Measurements from ENCODE around the gene FOXR1. TPM values are rescaled to one million over a fixed set of nuclear protein-coding genes. Genes with fewer than 3 reads are reported as not detected.
"Not testable (repeated sequence)": the region's sequence is repeated elsewhere in the genome, so short reads cannot be mapped to it uniquely, and the experiment has no call there.

FOXR1 gene
- total and polyA plus RNA-seq, 2 donors (not counting 1 experiment from before 2014, with no cell fraction given) = not detected

DNA sequence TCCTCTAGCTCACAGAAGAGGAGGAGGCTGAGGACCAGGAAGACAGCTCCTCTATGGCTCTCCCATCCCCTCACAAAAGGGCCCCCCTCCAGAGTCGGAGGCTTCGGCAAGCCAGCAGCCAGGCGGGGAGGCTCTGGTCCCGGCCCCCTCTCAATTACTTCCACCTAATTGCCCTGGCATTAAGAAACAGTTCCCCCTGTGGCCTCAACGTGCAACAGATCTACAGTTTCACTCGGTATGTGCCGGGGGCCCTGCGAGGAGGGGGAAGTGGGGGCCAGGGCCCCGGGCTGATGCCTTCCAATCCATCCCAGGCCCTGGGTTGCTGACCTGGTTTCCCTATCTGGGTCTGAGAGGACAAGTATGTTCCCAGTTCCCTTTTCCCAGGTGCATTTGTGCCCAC lies 7.9 kb downstream of the FOXR1 start:
- H3K79me2 ChIP-seq (ENCODE audit: control insufficient read depth, insufficient read depth, low read length) = no peaks in the 10 kb centered on the region
- no peaks in the 10 kb centered on the region for H3K4me1 ChIP-seq (ENCODE audit: control insufficient read depth in 2 of 2, insufficient read depth in 2 of 2, low read length in 2 of 2)
- no peak overlapping the region for H3K9ac ChIP-seq (ENCODE audit: low read length)
- ChIA-PET CTCF (interaction anchor here (0.5 kb wide), 1 partner anchor 1874 kb away, joined by 3 read pairs; no protein-coding TSS in a partner anchor), POLR2A (no interaction called here)
- intact Hi-C loops (cut with micrococcal nuclease) = no loop called here
- no peak overlapping the region for H2AFZ ChIP-seq (ENCODE audit: insufficient read depth, low read depth, low read length, poor library complexity, severe bottlenecking)
- H3K4me3 ChIP-seq (ENCODE audit: control extremely low read depth in 1 of 5, extremely low read depth in 1 of 5, insufficient read depth in 1 of 5, low read depth in 2 of 5, low read length in 4 of 5) = no peak overlapping the region
- no peak for ATAC-seq (ENCODE audit: low read depth)
- no peak for DNase-seq
- Mint-ChIP-seq H3K4me1 (no peaks in the 10 kb centered on the region), H3K4me3 (no peak overlapping the region), H3K27ac (no peak overlapping the region), H3K9me3 (ENCODE audit: insufficient read depth) (no peaks in the 10 kb centered on the region), H3K27me3 (peaks cover 33% of the 10 kb centered on the region)
- H3K27ac ChIP-seq (ENCODE audit: low read length in 2 of 2) = no peak overlapping the region
- WGBS (ENCODE audit: insufficient coverage) = 2% methylated on average over 5 of the region's 9 CpGs
- no peaks in the 10 kb centered on the region for H3K36me3 ChIP-seq (replicated peaks in 1 of 2; ENCODE audit: control extremely low read depth in 1 of 2, control insufficient read depth in 1 of 2, extremely low read depth in 1 of 2, insufficient read depth in 2 of 2, low read length in 1 of 2)
- H3K27me3 ChIP-seq (replicated peaks in 1 of 4; ENCODE audit: control extremely low read depth in 1 of 4, control insufficient read depth in 3 of 4, insufficient read depth in 4 of 4, low read length in 3 of 4) = peaks cover 0 to 27% (median 4%) of the 10 kb centered on the region in 4 experiments
- TF ChIP-seq EZH2 (IDR thresholded peaks at IDR 0.05; ENCODE audit: borderline replicate concordance, insufficient read depth, low read depth, low read length, poor library complexity, severe bottlenecking) = no peak
- TF ChIP-seq, protein P1, sequence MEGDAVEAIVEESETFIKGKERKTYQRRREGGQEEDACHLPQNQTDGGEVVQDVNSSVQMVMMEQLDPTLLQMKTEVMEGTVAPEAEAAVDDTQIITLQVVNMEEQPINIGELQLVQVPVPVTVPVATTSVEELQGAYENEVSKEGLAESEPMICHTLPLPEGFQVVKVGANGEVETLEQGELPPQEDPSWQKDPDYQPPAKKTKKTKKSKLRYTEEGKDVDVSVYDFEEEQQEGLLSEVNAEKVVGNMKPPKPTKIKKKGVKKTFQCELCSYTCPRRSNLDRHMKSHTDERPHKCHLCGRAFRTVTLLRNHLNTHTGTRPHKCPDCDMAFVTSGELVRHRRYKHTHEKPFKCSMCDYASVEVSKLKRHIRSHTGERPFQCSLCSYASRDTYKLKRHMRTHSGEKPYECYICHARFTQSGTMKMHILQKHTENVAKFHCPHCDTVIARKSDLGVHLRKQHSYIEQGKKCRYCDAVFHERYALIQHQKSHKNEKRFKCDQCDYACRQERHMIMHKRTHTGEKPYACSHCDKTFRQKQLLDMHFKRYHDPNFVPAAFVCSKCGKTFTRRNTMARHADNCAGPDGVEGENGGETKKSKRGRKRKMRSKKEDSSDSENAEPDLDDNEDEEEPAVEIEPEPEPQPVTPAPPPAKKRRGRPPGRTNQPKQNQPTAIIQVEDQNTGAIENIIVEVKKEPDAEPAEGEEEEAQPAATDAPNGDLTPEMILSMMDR (IDR thresholded peaks at IDR 0.05) = no peak
- no peaks in the 10 kb centered on the region for H3K9me3 ChIP-seq (ENCODE audit: control extremely low read depth in 1 of 3, control insufficient read depth in 2 of 3, insufficient read depth in 1 of 3, low read length in 2 of 3)
- no peaks in the 10 kb centered on the region for H4K20me1 ChIP-seq (ENCODE audit: control insufficient read depth, insufficient read depth, low read length, poor library complexity, severe bottlenecking)
- H3K4me2 ChIP-seq (replicated peaks; ENCODE audit: low read depth, low read length, poor library complexity, severe bottlenecking) = no peak overlapping the region

DNA sequence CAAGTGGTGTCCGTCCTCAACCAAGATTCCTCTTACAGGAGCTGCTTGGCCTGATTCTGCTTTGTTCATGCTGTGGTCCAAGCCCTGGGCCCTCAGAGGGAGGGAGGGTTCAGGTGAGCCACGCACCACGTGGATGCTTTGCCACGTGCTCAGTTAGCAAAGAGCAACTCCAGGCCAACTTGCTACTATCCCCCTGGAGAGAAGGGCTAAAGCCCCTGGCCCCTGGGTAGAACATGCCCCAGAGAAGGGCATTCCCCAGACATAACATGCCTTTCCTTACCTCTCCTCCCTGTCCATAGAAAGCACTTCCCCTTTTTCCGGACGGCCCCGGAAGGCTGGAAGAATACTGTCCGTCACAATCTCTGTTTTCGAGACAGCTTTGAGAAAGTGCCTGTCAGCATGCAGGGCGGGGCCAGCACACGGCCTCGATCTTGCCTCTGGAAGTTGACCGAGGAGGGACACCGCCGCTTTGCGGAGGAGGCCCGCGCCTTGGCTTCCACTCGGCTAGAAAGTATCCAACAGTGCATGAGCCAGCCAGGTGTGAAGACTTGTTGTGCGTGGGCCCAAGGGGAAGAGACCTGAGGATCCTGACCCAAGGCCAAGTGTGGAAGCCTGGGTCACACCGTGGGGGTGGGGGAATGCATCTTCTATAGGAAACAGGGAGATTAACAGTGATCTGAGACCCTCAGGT lies 8.8 kb downstream of the FOXR1 start:
- Histone ChIP-seq H4K20me1 (ENCODE audit: control insufficient read depth, insufficient read depth, low read length, poor library complexity, severe bottlenecking) (no peaks in the 10 kb centered on the region), H3K4me2 (replicated peaks; ENCODE audit: low read depth, low read length, poor library complexity, severe bottlenecking) (no peak overlapping the region), H3K9me3 (ENCODE audit: control extremely low read depth in 1 of 3, control insufficient read depth in 2 of 3, insufficient read depth in 1 of 3, low read length in 2 of 3) (no peaks in the 10 kb centered on the region), H3K4me1 (ENCODE audit: control insufficient read depth in 2 of 2, insufficient read depth in 2 of 2, low read length in 2 of 2) (no peaks in the 10 kb centered on the region), H3K79me2 (ENCODE audit: control insufficient read depth, insufficient read depth, low read length) (no peaks in the 10 kb centered on the region), H3K27ac (ENCODE audit: low read length in 2 of 2) (no peak overlapping the region), H3K36me3 (replicated peaks in 1 of 2; ENCODE audit: control extremely low read depth in 1 of 2, control insufficient read depth in 1 of 2, extremely low read depth in 1 of 2, insufficient read depth in 2 of 2, low read length in 1 of 2) (no peaks in the 10 kb centered on the region), H3K4me3 (ENCODE audit: control extremely low read depth in 1 of 5, extremely low read depth in 1 of 5, insufficient read depth in 1 of 5, low read depth in 2 of 5, low read length in 4 of 5) (no peak overlapping the region), H3K9ac (ENCODE audit: low read length) (no peak overlapping the region), H2AFZ (ENCODE audit: insufficient read depth, low read depth, low read length, poor library complexity, severe bottlenecking) (no peak overlapping the region), H3K27me3 (replicated peaks in 1 of 4; ENCODE audit: control extremely low read depth in 1 of 4, control insufficient read depth in 3 of 4, insufficient read depth in 4 of 4, low read length in 3 of 4) (peaks cover 0 to 21% (median 4%) of the 10 kb centered on the region in 4 experiments)
- TF ChIP-seq EZH2 (IDR thresholded peaks at IDR 0.05; ENCODE audit: borderline replicate concordance, insufficient read depth, low read depth, low read length, poor library complexity, severe bottlenecking) = no peak
- TF ChIP-seq, protein P1 (IDR thresholded peaks at IDR 0.05) = no peak
- POLR2A ChIA-PET = no interaction called here
- H3K27me3 Mint-ChIP-seq = peaks cover 26% of the 10 kb centered on the region
- DNase-seq = no peak
- intact Hi-C loops (cut with micrococcal nuclease) = no loop called here
- H3K4me3 Mint-ChIP-seq = no peak overlapping the region
- no peaks in the 10 kb centered on the region for H3K9me3 Mint-ChIP-seq (ENCODE audit: insufficient read depth)
- WGBS (ENCODE audit: insufficient coverage) = 61% methylated on average over 16 of the region's 21 CpGs
- no peak overlapping the region for H3K27ac Mint-ChIP-seq
- CTCF ChIA-PET = no interaction called here
- H3K4me1 Mint-ChIP-seq = no peaks in the 10 kb centered on the region
- ATAC-seq (ENCODE audit: low read depth) = no peak

DNA sequence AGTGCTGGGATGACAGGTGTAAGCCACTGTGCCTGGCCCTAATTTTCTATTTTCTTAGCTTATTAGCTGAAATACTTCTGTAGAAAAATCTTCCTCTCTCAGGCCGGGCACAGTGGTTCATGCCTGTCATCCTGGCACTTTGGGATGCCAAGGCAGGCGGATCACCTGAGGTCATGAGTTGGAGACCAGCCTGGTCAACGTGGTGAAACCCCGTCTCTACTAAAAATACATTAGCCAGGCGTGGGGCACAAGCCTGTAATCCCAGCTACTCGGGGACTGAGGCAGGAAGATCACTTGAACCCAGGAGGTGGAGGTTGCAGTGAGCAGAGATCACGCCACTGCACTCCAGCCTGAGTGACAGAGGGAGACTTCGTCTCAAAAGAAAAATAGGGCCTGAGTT lies 12.8 kb downstream of the FOXR1 start:
- H3K4me2 ChIP-seq (replicated peaks; ENCODE audit: low read depth, low read length, poor library complexity, severe bottlenecking); H3K27ac Mint-ChIP-seq; H3K4me3 ChIP-seq (ENCODE audit: control extremely low read depth in 1 of 5, extremely low read depth in 1 of 5, insufficient read depth in 1 of 5, low read depth in 2 of 5, low read length in 4 of 5); H3K9ac ChIP-seq (ENCODE audit: low read length); ATAC-seq (ENCODE audit: low read depth); DNase-seq; H3K27me3 Mint-ChIP-seq; H3K79me2 ChIP-seq (ENCODE audit: control insufficient read depth, insufficient read depth, low read length); H3K27ac ChIP-seq (ENCODE audit: low read length in 2 of 2); H3K27me3 ChIP-seq (replicated peaks in 1 of 4; ENCODE audit: control extremely low read depth in 1 of 4, control insufficient read depth in 3 of 4, insufficient read depth in 4 of 4, low read length in 3 of 4); H2AFZ ChIP-seq (ENCODE audit: insufficient read depth, low read depth, low read length, poor library complexity, severe bottlenecking); H3K9me3 ChIP-seq (ENCODE audit: control extremely low read depth in 1 of 3, control insufficient read depth in 2 of 3, insufficient read depth in 1 of 3, low read length in 2 of 3); H3K4me1 Mint-ChIP-seq; H4K20me1 ChIP-seq (ENCODE audit: control insufficient read depth, insufficient read depth, low read length, poor library complexity, severe bottlenecking); H3K9me3 Mint-ChIP-seq (ENCODE audit: insufficient read depth); H3K36me3 ChIP-seq (replicated peaks in 1 of 2; ENCODE audit: control extremely low read depth in 1 of 2, control insufficient read depth in 1 of 2, extremely low read depth in 1 of 2, insufficient read depth in 2 of 2, low read length in 1 of 2); intact Hi-C loops (cut with micrococcal nuclease); H3K4me3 Mint-ChIP-seq; H3K4me1 ChIP-seq (ENCODE audit: control insufficient read depth in 2 of 2, insufficient read depth in 2 of 2, low read length in 2 of 2): not testable (repeated sequence)
- WGBS (ENCODE audit: insufficient coverage) = 88% methylated on average over 8 of the region's 8 CpGs
- ChIA-PET POLR2A (interaction anchor here (0.7 kb wide), 1 partner anchor 48 kb away, joined by 3 read pairs; no protein-coding TSS in a partner anchor), CTCF (interaction anchor here (0.6 kb wide), 1 partner anchor 84 kb away, joined by 5 read pairs; no protein-coding TSS in a partner anchor)

Measured in B cell (primary cell).